Caco-2 (cell line): ENCODE measurements around the gene MGLL. TPM values are rescaled to one million over a fixed set of nuclear protein-coding genes. Genes with fewer than 3 reads are reported as not detected.

Experiments used
- BruUV-seq: library from RNA; stranded (reverse); fragments of 400-500 nt; replicated peaks from 2 replicates; lab custom pipeline; 2021; lab: Mats Ljungman, UMichigan
- CTCF ChIA-PET: fragments of 300-600 bp; sonication (Branson Sonifier 250); formaldehyde crosslinking; loops from one replicate; lab custom pipeline; 2022; ENCODE audit warnings: antibody characterized with exemption; lab: Charles Lee
- POLR2A ChIA-PET: fragments of 300-600 bp; sonication (Branson Sonifier 250); formaldehyde crosslinking; loops from one replicate; lab custom pipeline; 2022; ENCODE audit warnings: antibody characterized with exemption; lab: Charles Lee
- DNase-seq, 2 experiments: peaks; one replicate each; pipeline versions ENCODE4 v3.0.0 to v3.0.0-alpha.2; 2020 to 2022
- H3K27me3 ChIP-seq: replicated peaks from 2 replicates; pipeline ENCODE4 v1.6.0; 2011; ENCODE audit warnings: low read length; ENCODE audit not compliant: control insufficient read depth, insufficient read depth
- H3K36me3 ChIP-seq: 2 replicates; pipeline ENCODE4 v1.5.1; 2011; ENCODE audit warnings: low read length; ENCODE audit not compliant: control insufficient read depth, insufficient read depth
- H3K4me1 ChIP-seq: fragments of 250-450 bp; sonication (Bioruptor Pico); 2 replicates; pipeline ENCODE4 v1.5.1; 2020; ENCODE audit warnings: mild to moderate bottlenecking
- H3K4me3 ChIP-seq: 2 replicates; pipeline ENCODE4 v1.5.1; 2011; ENCODE audit warnings: low read depth, mild to moderate bottlenecking, control low read depth, low read length
- H3K9me3 ChIP-seq: fragments of 250-450 bp; sonication (Bioruptor Pico); 2 replicates; pipeline ENCODE4 v1.5.1; 2020; ENCODE audit warnings: mild to moderate bottlenecking, moderate library complexity
- H3K27ac Mint-ChIP-seq: one replicate; pipeline ENCODE4 v1.8.0; 2022; ENCODE audit warnings: mixed read lengths; ENCODE audit not compliant: unreplicated experiment
- H3K27me3 Mint-ChIP-seq: one replicate; pipeline ENCODE4 v1.8.0; 2022; ENCODE audit warnings: mixed read lengths; ENCODE audit not compliant: insufficient read depth, unreplicated experiment
- H3K36me3 Mint-ChIP-seq: one replicate; pipeline ENCODE4 v1.8.0; 2022; ENCODE audit warnings: mild to moderate bottlenecking, mixed read lengths; ENCODE audit not compliant: insufficient read depth, unreplicated experiment
- H3K4me1 Mint-ChIP-seq: one replicate; pipeline ENCODE4 v1.8.0; 2022; ENCODE audit warnings: low read depth, mixed read lengths; ENCODE audit not compliant: unreplicated experiment
- H3K4me3 Mint-ChIP-seq: one replicate; pipeline ENCODE4 v1.8.0; 2022; ENCODE audit warnings: mild to moderate bottlenecking, moderate library complexity, mixed read lengths; ENCODE audit not compliant: unreplicated experiment
- H3K9me3 Mint-ChIP-seq: one replicate; pipeline ENCODE4 v1.8.0; 2022; ENCODE audit warnings: mixed read lengths; ENCODE audit not compliant: unreplicated experiment
- CTCF ChIP-seq, 2 experiments: fragments of 200-600 bp in 1 of 2; IDR thresholded peaks; 1 replicate in 1 of 2; 2 replicates in 1 of 2; pipeline versions ENCODE4 v1.5.1 to v1.8.0; 2011 to 2022; ENCODE audit warnings: antibody characterized with exemption in 1 of 2, control low read depth in 1 of 2, inconsistent platforms in 1 of 2, low read depth in 1 of 2, low read length in 1 of 2, mild to moderate bottlenecking in 1 of 2, moderate library complexity in 1 of 2; ENCODE audit not compliant: insufficient read depth in 1 of 2, severe bottlenecking in 1 of 2, unreplicated experiment in 1 of 2
- intact Hi-C: fragments of 100-400 bp; cut with micrococcal nuclease; formaldehyde crosslinking; loops from one replicate; pipeline ENCODE4 v1.10.0; 2022; ENCODE audit not compliant: unreplicated experiment
- total RNA-seq: library from RNA; stranded (reverse); gene quantifications from 2 replicates; pipeline ENCODE4 v1.2.3, GENCODE V29; 2022

The MGLL gene
- total RNA-seq, 1 experiment from 2014 or later = 7.8 TPM

DNA sequence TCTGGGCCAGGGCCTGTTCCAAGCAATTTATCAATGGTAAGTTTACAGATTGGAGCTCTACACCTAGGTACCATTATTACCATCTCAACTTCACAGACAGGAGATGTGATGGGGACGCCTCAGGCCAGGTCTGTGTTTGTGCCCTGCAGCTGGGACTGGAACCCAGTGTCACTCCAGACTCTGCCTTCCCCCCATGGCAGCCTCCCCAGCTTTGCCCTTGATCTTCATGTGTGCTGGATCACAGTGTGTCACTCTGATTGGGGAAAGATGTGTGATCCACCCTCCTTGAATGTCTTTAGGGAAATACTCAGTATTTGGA is 59.6 kb downstream of the MGLL start:
- H3K4me3 Mint-ChIP-seq = no peak overlapping the region
- H3K4me3 ChIP-seq = no peak overlapping the region
- H3K36me3 Mint-ChIP-seq = no peaks in the 10 kb centered on the region
- no peaks in the 10 kb centered on the region for H3K9me3 ChIP-seq
- CTCF ChIA-PET = no interaction called here
- no peak for TF ChIP-seq CTCF (IDR thresholded peaks at IDR 0.05; ENCODE audit: insufficient read depth in 1 of 2, low read depth in 1 of 2, low read length in 1 of 2, severe bottlenecking in 1 of 2, unreplicated experiment in 1 of 2)
- no peaks in the 10 kb centered on the region for H3K27me3 Mint-ChIP-seq
- BruUV-seq = no TSS peak
- no peak overlapping the region for H3K27ac Mint-ChIP-seq
- POLR2A ChIA-PET = no interaction called here
- H3K9me3 Mint-ChIP-seq = no peaks in the 10 kb centered on the region
- H3K27me3 ChIP-seq = no peaks in the 10 kb centered on the region
- H3K36me3 ChIP-seq = no peaks in the 10 kb centered on the region
- DNase-seq = no peak
- peaks cover 16% of the 10 kb centered on the region for H3K4me1 ChIP-seq
- H3K4me1 Mint-ChIP-seq = peaks cover 10% of the 10 kb centered on the region
- intact Hi-C loops = no loop called here

GRCh38 chr3:127762077-127762786 is 60.1 kb downstream of the MGLL start:
- Mint-ChIP-seq H3K4me1 (peaks cover 5% of the 10 kb centered on the region), H3K27ac (no peak overlapping the region), H3K27me3 (no peaks in the 10 kb centered on the region), H3K36me3 (no peaks in the 10 kb centered on the region), H3K9me3 (no peaks in the 10 kb centered on the region), H3K4me3 (no peak overlapping the region)
- peaks cover 11% of the 10 kb centered on the region for H3K4me1 ChIP-seq
- ChIA-PET POLR2A (no interaction called here), CTCF (no interaction called here)
- no peak overlapping the region for H3K4me3 ChIP-seq
- BruUV-seq = no TSS peak
- H3K9me3 ChIP-seq = no peaks in the 10 kb centered on the region
- TF ChIP-seq CTCF (IDR thresholded peaks at IDR 0.05; ENCODE audit: insufficient read depth in 1 of 2, low read depth in 1 of 2, low read length in 1 of 2, severe bottlenecking in 1 of 2, unreplicated experiment in 1 of 2) = no peak
- no peaks in the 10 kb centered on the region for H3K27me3 ChIP-seq
- H3K36me3 ChIP-seq = no peaks in the 10 kb centered on the region
- no peak for DNase-seq
- intact Hi-C loops = no loop called here

DNA sequence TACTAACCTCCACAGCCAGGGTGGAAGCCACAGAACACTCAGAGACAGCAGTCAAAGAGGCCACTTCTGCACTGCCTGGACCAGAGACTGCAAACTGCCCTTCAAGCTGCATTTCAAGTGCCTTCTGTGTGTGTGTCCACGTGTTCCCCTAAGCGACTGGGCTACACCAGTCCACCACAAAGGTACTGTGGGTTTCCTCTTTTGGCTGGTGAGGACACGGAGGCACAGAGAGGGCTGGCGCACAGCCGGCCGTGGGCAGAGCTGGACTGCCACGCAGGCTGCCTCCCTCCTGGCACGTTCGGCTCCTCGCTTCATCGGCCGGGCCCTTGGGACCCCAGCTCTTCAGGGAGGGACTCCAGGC is 60.9 kb downstream of the MGLL start:
- intact Hi-C loops = no loop called here
- no peaks in the 10 kb centered on the region for H3K36me3 ChIP-seq
- no peak for DNase-seq
- H3K4me1 ChIP-seq = peaks cover 3% of the 10 kb centered on the region
- H3K27me3 ChIP-seq = no peaks in the 10 kb centered on the region
- Mint-ChIP-seq H3K9me3 (no peaks in the 10 kb centered on the region), H3K27me3 (no peaks in the 10 kb centered on the region), H3K27ac (no peak overlapping the region), H3K4me1 (no peaks in the 10 kb centered on the region), H3K4me3 (no peak overlapping the region), H3K36me3 (no peaks in the 10 kb centered on the region)
- BruUV-seq = no TSS peak
- no peaks in the 10 kb centered on the region for H3K9me3 ChIP-seq
- no peak for TF ChIP-seq CTCF (IDR thresholded peaks at IDR 0.05; ENCODE audit: insufficient read depth in 1 of 2, low read depth in 1 of 2, low read length in 1 of 2, severe bottlenecking in 1 of 2, unreplicated experiment in 1 of 2)
- CTCF ChIA-PET = no interaction called here
- H3K4me3 ChIP-seq = no peak overlapping the region
- POLR2A ChIA-PET = no interaction called here
